Ecto neural progenitor cell (in vitro differentiated cells): ENCODE measurements around the gene MVP.
"Not testable (repeated sequence)": the region's sequence is repeated elsewhere in the genome, so short reads cannot be mapped to it uniquely, and the experiment has no call there.

Experiments
- DNase-seq: peaks from one replicate; pipeline ENCODE4 v3.0.0-alpha.2; 2018; ENCODE audit warnings: low spot score

Gene MVP

DNA sequence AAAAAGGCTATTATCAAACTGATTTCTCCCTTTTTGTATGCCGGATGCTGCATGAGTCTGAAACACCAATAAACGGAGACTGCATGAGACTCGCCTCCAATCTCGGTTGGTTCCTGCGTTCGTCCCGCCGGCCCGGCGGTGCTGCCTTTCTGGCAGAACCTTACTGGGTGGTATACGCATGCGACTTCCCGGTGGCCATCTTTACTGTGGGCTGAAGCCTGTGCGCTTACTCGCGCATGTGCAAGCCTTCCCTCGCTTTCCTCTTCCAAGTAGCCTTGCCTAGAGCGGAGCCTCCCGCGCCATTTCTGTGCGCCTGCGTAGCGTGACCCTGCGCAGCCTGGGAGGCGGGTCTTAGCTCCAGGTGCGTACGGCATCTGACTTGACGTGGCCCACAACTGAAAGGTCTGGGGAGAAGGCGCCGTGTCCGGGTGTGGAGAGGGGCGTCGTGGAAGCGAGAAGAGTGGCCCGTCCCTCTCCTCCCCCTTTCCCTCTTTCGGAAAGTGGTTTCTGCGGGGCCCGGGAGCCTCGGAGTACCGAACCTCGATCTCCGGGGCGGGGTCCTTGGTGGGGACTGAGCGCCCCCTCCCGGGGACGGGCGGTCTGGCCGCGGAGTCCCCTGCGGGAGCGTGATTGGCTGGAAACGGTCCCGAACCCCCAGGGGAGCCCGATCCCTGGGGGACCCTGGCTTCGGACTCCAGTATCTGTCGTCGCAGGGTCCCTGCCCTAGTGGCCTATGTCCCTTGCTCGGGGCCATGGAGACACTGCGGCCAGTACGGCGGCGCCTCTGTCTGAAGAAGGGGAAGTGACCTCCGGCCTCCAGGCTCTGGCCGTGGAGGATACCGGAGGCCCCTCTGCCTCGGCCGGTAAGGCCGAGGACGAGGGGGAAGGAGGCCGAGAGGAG lies 4.2 kb upstream of the MVP start, which contains the start of gene PAGR1:
Gene PAGR1, plus strand, starts transcription at position 360 of the 901 bp plus-strand sequence. Its CDS starts 374 bp downstream, at position 734.
- DNase-seq = peak; percentile 98

DNA sequence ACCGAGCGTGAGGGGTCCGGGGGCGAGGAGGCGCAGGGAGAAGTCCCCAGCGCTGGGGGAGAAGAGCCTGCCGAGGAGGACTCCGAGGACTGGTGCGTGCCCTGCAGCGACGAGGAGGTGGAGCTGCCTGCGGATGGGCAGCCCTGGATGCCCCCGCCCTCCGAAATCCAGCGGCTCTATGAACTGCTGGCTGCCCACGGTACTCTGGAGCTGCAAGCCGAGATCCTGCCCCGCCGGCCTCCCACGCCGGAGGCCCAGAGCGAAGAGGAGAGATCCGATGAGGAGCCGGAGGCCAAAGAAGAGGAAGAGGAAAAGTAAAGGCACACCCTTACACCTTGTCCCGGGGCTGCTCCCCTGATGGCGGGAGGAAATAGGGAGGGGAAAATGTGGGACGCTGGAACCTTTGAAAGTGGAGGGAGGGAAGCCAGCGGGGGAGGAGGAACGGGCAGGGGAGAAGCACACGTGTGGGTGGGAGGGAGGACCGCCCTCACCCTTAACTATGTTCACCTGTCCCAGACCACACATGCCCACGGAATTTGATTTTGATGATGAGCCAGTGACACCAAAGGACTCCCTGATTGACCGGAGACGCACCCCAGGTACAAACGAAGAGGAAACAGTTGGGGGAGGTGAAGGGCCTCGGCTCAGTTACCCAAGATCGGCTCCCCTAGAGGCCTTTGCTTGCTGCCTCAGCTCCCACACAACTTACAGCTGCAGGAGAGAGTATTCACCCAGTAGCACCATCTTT lies 3.4 kb upstream of the MVP start:
- no peak for DNase-seq

DNA sequence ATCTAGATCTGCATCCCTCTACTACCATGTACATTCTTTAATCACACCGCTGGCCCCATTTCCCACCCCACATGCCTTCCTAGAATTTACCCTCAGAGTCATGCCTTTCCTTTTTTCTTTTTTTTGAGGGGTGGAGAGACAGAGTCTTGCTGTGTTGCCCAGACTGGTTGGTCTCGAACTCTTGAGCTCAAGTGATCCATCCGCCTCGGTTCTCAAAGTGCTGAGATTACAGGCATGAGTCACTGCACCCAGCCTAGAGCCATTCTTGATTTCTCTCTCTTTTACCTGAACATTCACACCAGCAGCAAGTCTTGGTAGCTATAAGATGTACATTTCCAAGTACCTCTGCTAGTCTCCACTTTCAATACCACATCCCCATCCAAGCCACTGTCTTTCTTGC lies 2.2 kb upstream of the MVP start:
- no peak for DNase-seq

GRCh38 chr16:29819506-29819905 lies 756 bp upstream of the MVP start:
- DNase-seq = no peak

DNA sequence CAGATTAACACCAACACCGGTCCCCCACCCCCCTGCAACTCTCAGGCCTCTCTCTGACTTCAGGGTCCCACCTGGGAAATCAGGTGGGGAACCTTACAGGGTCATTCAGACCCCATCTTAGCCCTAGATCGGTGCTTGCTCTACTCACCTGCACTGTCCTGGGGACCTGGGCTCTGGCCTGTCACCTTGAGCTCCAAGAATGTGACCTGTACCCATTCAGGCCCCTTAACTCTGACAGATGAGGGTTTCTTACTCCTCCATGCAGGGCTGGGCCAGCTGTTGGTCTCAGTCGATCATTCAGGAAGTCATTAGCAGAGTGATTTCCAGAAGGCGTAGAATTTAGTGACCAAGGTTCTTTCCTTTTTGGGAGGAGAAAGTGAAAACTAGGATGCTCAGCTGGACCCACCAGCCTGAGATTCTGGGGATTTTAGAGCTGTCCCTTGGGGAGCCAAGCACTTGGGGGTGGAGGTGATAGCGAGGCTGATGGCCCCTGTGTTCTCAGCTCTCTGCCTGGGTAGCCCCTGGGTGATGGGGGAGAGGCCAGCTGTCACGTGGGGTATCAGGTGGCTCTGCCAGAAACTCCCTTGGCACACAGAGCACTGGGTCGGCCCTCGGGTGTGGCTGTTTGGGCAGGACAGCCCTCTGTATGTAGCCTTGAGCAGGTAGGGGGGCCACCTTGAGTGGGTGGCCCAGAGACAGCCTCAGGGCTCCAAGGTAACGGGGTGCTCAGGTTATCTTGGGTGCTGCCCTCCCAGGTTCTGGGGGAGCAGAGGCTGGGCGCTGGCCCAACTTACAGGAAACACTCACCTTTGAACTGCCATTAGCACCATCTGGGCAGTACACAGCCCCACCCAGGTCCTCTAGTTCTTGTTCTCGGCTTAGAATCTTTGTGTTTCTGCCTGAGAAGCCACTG lies 724 bp downstream of the MVP start:
- no peak for DNase-seq

DNA sequence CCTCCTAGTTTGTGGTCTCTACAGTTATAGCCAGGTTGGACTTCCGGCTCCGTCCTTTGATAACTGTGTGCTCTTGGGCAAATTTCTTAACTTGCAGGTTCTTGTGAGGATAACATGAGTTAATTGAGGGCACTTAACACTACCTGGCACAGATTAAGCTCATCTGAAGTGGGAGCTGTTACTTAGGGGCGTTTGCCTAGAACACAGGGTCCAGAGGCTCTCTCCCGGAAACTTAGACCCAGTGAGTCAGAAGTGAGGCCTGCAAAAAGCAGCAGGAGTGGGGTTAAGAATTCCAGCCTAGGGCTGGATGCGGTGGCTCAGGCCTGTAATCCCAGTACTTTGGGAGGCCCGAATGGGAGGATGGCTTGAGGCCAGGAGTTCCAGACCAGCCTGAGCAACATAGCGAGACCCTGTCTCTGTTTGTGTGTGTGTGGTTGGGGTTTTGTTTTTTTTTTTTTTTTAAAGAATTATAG lies 1.4 kb downstream of the MVP start:
- no peak for DNase-seq

DNA sequence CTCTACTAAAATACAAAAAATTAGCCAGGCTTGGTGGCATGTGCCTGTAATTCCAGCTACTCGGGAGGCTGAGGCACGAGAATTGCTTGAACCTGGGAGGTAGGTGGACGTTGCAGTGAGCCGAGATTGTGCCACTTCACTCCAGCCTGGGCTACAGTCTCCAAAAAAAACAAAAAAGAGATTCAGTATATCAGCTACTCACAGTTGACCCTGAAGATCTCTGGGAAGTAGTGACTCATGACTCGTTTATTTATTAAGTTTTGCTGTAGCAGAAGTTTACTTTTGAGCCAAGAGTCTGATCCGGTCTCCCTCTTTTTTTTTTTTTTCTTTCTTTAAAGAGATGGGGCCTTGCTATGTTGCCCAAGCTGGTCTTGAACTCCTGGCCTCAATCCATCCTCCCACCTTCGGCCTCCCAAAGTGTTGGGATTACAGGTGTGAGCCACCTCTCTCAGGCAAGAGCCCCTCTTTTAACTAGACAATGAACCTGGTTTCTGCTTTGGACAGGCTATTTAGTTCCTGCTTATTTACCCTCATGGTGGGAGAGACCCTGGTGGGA lies 4.4 kb downstream of the MVP start:
- DNase-seq = no peak

DNA sequence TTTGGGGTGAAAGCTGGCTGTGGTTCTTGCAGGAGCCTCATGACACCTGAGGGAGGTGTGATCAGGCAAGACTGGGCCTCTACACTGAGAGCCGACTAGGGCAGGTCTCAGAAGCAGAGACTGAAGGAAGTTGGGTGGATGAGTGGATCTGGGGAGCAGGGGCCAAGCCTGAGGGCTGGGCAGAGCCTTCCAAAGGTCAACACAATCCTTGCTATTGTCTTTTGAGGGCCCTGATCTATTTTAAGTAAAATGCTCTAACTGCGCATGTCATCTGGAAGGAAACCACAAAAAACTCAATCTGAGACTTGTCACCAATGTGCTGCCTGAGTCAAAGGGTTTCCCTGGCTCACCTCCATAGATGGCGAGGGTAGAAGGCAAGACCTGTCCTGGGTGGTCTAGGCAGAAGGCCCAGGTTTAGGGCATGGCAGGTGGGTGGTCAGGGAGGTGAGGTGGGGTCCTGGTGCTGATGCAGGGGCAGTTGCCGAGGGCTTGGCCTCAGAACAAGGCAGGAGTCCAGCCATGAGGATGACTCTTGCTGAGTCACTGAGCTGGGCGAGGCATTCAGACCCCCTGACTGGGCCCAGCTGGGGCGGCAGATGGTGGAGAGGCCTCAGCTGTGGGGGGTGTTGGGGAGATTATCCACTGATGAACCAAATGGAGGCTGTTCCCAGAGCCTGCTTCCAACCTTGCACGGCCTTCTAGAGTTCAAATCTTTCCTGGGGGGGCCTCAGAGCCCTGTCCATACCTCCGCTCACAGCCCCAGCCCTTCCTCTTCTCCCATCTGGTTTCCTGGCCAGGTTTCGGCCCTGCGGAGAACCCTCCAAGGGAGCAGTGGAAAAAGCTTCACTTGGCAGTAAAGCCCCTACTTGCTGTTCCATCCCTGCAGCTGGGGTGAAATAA lies 5.1 kb downstream of the MVP start:
- no peak for DNase-seq

DNA sequence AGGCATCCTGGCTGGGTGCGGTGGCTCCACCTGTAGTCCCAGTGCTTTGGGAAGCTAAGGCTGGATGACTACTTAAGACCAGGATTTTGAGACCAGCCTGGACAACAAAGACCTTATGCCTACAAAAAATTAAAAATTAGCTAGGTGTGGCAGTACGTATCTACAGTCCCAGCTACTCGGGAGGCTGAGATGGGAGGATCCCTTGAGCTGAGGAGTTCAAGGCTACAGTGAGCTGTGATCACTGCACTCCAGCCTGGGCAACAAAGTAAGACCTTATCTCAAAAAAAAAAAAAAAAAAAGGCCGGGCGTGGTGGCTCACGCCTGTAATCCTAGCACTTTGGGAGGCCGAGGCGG lies 6.1 kb downstream of the MVP start:
- no peak for DNase-seq

DNA sequence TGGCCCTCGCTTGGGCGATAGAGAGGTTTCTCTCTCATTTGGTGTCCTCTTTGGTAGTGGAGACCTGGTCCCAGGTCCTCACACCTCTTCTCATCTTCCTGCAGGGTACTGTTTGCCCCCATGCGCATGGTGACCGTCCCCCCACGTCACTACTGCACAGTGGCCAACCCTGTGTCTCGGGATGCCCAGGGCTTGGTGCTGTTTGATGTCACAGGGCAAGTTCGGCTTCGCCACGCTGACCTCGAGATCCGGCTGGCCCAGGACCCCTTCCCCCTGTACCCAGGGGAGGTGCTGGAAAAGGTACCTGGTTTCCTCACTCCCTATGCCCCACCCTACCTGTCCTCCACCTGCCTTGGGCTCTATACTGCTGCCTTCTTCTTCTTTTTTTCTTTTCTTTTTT lies 10.5 kb downstream of the MVP start:
- DNase-seq = no peak

DNA sequence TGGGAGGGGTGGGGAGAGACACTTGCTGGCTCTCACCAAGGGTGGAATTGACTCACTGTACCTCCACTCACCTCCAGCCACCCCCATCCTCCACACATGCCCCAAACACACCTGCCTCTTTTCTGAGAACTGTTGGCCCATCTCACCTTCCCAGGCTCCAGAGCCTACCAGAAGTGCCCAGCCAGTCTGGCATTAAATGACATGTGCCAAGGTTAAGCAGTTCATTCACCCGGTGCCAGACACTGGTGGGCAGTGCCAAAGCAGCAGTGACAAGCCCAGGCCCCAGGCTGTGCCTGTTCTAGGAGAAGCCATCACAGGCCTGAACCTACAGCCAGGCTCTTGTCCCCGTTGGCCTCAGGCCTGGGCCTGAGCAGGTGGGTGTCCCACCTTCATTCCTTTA lies 11.2 kb downstream of the MVP start:
- DNase-seq = no peak

DNA sequence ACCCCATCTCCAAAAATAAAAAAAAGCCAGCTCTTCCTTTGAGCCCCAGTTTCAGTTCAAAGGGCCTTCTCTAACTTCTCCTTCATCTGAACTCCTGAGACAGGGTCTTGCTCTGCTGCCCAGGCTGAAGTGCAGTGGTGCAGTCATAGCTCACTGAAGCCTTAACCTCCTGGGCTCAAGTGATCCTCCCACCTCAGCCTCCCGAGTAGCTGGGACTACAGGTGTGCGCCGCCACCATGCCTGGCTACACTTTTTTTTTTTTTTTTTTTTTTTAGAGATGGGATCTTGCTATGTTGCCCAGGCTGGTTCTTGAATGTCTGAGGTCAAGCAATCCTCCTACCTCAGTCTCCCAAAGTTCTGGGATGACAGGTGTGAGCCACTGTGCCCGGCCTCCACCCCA lies 13.0 kb downstream of the MVP start:
- DNase-seq = not testable (repeated sequence)

GRCh38 chr16:29834079-29834478 lies 13.8 kb downstream of the MVP start:
- no peak for DNase-seq

DNA sequence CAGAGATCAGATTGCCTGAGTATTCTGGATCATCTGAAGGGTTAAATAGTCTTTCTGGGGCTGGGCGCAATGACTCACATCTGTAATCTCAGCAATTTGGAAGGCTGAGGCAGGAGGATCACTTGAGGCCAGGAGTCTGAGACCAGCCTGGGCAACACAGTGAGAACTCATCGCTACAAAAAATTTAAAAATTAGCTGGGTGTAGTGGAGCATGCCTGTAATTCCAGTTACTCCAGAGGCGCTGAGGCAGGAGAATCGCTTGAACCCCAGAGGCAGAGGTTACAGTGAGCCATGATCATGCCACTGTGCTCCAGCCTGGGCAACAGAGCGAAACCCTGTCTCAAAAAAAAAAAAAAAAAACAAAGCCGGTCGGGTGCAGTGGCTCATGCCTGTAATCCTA lies 15.7 kb downstream of the MVP start:
- DNase-seq = no peak

- DNase-seq = no peak
These were observed 16.4 kb downstream of the MVP start for GRCh38 chr16:29836623-29837022.

- no peak for DNase-seq
These were observed 17.6 kb downstream of the MVP start for GRCh38 chr16:29837841-29838240.

- no peak for DNase-seq
These were observed 19.6 kb downstream of the MVP start for GRCh38 chr16:29839822-29840221.

DNA sequence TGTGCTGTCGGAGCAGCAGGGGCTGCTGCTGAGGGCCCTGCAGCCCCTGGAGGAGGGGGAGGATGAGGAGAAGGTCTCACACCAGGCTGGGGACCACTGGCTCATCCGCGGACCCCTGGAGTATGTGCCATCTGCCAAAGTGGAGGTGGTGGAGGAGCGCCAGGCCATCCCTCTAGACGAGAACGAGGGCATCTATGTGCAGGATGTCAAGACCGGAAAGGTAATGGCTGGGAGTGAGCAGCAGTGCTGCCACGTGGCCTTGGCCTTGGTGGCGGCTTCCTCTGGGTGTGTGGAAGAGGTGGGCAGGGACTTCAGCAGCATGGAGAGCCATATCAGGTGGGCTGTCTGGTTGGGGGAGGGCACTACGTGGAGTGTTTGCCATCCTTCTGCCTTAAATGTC lies 20.0 kb downstream of the MVP start:
- no peak for DNase-seq

DNA sequence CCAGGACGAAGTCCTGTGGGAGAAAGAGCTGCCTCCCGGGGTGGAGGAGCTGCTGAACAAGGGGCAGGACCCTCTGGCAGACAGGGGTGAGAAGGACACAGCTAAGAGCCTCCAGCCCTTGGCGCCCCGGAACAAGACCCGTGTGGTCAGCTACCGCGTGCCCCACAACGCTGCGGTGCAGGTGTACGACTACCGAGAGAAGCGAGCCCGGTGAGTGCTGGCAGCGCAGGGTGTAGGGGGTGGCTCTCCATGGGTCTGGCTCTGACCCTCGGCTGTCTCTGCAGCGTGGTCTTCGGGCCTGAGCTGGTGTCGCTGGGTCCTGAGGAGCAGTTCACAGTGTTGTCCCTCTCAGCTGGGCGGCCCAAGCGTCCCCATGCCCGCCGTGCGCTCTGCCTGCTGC lies 21.4 kb downstream of the MVP start:
- DNase-seq = no peak

DNA sequence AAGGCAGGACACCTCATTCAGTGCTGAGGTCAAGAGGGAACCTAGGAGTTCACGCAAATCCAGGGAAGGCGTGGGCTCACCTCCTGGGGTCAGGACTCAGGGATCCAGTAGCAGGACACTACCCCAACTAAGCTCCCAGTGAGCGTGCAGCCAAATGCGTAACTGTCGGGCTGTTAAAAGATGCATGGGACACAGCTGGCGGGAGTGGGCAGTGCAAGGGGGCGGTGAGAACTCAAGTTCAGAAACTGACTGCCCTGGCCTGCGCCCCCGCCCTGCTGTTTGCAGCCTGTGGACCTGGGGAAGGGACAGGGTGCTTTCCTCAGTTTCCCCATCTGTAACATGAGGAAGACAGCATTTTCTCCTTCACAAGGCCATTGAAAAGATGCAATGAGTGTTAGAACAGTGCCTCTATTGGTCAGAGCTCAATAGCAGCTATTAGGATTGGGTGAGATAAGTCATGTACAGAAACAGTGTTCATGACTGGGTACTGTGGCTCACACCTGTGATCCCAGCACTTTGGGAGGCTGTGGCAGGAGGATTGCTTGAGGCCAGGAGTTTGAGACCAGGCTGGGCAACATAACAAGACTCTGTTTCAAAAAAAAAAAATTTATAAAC lies 22.6 kb downstream of the MVP start:
- DNase-seq = no peak
